Limb (tissue), 2 donors: ENCODE data around the gene MRPL23.

Source experiments
- DNase-seq, 2 donors: peaks; one replicate each; pipeline ENCODE4 v3.0.0-alpha.2; 2016; ENCODE audit errors: extremely low spot score in 2 of 2

MRPL23 gene

DNA sequence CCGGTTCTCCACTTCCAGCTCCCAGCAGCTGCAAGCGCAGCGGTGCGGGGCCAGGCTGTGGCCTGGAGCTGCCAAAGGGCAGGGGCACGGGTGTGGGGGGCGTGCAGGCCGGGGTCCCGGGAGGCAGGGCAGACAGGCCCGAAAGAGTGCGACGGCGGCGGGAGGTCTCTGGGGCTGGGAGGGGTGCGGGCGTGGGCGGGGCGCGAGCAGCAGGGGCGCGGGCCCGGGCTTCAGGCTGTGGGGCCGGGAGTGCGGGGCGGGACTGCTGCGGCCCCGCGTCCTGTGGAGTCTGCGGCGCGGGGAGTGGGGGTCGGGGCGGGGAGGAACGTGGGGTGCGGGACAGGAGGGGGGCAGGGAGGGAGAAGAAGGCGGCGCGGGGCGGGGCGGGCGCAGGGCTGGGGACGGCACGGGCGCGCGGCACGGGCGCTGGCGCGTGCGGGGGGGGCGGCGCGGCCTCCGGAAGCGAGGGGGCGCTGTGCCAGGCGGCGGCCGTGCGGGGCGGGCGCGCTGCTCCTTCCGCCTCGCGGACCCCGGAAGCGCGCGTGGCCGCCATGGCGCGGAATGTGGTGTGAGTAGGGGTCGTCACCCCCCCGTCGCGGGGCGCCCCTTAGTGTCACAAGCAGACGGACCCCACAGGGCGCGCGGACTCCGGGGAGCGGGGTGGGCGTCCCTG is at the start of gene MRPL23:
TSS of gene MRPL23 (plus strand) at position 521 of the 673 bp plus-strand sequence. CDS start at position 552, 31 bp downstream.
- DNase-seq, result no peak

DNA sequence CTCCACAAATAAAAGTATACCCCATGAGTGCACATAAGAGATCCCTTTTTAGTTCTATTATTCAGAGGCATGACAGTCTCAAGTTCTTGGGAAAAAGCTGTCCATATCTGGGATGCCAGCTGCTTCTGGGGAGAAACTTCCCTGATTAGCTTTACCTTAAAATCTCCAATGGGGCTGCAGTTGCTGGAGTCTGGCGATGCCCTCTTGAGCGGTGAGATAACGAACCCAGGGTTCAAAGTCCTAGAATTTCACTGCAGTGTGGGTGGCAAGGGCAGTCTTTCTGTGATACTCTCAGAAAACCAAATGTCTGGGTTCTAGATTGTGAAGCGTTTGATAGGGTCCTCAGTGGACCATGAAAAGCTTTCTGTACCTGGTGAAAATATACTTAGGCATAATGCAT is 48.0 kb upstream of the MRPL23 start:
- DNase-seq, result no peak

DNA sequence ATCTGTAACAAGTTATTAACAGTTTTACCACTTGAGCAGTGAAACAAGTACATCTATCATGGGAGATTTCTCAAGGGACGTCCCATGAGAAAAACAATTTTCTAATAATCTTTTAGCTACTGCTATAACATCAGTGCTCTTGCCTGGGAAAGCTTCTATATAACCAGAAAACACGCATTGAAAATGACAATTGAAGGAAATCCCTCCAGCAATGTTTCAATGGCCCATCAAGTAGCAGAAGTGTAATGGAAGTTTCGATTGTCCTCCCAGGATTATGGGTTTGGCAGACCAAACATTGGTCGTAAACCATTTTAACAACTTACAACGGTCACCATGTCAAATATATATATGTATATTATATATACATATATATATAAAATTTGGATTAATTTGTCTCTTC is 47.4 kb upstream of the MRPL23 start:
- DNase-seq, result no peak

DNA sequence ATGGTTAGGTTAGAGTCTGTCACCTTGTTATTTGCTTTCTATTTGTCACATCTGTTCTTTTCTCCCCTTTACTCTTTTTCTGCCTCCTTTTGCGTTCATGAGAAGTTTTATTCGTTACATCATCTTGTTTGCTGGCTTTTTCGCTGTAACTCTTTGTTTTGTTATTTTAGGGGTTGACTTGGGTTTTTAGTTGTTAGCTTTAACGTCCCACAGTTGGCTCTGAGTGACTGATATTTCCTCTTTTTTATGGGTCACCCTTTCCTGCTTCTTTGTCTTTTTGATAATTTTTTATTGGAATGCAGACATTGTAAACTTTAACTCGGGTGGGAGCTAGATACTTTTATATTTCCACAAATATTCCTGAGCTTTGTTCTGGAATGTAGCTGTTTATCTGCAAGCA is 41.0 kb upstream of the MRPL23 start:
- DNase-seq, result no peak

DNA sequence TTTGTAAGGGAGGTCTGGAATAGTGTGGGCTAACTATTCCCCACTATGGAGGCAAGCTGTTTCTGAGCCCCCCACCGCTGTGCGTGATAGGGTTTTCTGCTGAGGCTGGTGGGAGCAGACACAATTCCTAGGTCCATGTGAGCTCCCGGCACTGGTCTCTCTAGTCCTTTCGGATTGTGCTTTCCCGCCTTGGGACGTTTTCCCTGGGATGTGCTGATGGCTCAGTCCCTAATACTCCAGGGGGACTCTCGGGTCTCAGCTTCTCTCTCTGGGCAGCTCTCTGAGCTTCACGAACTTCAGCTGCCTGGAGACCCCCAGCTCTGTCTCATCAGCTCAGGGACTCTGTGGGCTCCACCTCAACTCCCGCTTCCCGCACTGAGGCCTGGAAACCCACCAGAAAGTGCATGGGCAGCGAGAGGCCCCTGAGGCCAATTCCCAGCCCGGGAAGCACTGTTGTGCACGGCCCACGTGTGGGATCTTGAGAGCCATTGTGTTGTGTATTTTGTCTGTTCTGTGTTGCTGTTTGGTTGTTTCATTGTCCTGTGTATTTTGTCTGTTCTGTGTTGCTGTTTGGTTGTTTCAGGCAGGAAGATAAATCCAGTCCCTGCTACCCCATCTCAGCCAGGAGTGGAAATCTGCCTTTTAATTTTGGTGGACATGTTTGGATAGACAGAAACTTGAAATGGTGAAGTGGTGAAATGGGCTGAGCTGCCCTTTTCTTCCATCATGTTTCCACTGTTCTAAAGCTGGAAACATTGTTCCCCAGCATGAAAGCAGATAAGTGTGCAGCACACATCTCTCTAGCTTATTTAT is 40.3 kb upstream of the MRPL23 start:
- peak in 1 of 2 donors; percentile 32 for DNase-seq

DNA sequence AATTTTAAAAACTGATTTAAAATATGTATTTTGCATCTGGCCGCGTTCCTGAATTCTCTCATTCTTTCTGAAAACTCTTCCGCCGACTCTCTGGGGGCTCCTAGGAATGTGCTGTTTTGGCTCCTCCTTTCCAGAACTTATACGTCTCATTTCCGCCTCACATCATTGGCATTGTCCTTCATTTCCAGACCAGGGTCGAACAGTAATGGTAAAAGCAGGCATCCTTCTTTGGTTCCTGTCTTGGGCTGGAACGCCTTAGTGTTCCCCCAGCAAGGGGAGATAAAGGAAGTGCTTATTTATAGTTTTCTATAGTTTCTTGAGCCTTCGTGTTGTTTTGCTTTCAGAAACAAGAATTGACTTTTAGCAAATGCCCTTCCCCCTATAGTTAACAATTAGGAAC is 38.5 kb upstream of the MRPL23 start:
- peak; percentile 63 to 93 for DNase-seq

DNA sequence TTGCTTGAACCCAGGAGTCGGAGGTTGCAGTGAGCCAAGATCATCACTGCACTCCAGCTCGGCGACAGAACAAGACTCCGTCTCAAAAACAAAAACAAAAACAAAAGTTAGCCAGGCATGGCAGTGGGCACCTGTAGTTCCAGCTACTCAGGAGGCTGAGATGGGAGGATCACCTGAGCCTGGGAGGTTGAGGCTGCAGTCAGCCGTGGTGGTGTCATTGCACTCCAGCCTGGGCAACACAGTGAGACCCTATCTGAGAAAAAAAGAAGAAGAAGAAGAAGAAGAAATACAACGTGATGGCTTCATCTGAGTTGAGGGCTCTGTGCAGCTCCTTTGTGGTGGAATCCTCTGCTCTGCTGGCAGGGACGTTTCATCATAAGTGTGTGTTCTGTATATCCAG is 37.6 kb upstream of the MRPL23 start:
- no peak for DNase-seq

DNA sequence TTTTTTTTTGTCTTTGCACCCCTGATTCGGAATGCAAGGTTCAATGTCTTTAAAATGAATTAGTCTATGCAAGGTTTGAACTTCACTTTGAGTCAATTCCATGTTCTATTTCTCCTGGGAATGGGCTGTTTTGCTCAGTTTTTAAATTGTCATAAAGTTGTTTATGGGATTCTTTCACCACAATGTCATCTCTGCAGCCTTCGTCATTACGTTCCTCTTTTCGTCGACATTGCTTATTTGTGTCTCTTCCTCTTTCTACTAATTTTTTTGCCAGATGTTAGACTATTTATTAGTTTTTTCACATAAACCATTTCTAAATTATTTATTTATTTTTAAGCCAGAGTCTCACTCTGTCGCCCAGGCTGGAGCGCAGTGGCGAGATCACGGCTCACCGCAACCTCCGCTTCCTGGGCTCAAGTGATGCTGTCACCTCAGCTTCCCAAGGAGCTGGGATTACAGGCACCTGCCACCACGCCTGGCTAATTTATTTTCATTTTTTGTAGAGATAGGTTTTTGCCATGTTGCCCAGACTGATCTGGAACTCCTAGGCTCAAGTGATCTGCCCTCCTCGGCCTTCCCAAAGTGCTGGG is 34.7 kb upstream of the MRPL23 start:
- no peak for DNase-seq

DNA sequence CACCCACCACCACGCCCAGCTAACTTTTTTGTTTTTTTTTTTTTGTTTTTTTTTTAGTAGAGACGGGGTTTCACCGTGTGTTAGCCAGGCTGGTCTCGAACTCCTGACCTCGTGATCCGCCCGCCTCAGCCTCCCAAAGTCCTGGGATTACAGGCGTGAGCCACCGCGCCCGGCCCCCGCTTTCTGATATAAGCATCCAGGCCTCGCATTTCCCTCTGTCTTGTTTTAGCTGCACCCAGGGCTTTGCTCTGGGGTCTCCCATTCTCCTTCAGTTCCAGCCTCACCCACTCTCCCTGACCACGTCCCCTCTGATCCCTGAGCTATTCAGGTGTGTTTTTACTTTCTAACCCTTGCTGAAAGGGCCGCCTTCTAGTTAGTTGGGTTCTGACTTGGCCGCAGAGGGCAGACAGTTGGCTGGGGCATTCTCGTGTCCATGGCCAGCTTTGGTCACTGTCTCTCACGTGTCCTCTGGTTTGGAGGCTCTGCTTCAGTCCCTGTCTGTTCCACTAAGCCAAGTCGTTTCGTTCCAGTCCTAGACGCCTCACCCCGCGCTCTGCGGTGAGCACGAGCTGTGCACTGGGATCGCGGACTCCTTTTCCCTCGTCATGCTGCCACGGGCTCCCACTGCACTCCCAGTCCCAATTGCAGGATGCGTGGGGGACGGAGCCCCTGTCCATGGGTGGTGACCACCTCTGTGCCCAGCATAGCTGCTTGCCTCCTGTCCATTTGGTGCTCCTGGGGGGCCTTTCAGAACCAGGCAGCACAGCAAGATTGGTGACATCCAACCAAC is 33.7 kb upstream of the MRPL23 start:
- no peak for DNase-seq

DNA sequence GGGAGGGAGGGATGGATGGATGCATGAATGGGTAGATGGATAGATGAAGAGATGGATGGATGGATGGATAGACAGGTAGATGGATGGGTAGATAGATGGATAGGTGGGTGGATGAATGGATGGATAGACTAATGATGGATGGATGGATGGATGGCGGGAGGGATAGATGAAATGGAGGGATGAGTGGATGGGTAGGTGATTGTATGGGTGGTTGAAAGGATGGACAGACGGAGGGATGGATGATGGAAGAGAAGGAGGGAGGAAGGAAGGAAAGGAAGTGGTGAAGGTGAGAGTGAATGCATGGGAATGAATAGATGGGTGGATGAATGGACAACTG is 31.4 kb upstream of the MRPL23 start:
- DNase-seq, result no peak

DNA sequence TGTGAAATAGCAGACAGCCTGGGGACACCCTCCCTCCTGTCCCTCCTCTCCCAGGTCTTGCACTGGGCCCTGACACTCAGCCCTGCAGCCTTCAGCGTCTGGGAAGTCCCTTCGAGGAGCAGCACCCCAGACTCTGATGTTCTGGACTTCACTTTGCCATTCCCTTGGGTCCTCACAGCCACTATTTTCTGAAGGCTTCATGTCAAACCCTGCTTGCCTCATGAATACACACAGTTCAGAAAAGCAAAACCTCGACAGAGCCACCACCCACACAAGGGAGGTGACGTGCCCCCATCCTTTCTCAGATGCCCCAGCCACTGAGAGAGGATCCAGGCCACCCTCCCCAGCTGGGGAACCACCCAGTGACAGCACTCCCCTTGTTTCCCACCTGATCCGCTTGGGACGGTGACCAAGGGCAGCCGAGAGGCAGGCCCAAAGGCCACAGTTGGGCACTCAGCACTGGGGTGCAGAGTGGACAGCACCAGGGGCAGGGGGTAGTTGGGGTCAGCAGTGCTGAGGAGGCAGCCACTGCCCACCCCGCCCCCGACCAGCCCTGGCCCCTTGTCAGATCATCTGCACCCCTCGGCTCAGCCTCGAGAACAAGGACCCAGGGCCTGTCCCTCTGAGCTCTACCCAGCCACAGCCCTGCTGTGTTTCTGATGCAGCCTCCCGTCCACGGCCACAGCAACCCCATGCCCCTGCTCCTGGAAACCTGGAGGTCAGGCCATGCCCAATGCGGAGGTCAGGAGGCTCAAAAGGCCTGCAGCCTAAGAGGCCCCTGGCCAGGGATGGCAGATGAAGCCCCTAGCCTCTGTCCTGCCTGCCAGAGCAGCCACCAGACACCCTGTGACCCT is 30.8 kb upstream of the MRPL23 start:
- no peak for DNase-seq

DNA sequence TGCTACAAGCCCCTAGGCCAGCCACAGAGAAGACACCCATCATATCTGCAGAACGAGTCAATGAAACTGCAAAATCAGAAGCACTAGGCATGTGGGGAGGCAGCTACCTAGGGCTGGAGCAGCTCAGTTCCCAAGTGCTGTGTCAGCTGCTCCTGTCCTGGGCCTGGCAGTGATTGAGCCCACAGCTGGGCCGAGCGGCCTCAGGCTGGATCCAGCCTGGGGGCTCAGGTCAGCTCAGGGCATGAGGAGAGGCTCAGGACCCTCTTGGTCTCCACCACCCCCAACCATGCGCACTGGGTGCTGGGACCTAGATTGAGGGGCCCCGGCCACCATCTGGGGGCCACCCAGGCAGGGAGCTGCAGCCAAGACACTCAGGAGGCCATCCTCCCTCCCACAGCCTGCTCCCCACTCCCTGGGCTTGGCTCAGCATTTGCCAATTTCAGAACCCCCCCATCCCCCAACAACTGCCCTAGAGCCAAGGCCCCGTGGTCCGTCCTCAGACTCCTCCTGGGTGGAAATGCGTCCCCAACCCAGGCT is 30.1 kb upstream of the MRPL23 start:
- no peak for DNase-seq

DNA sequence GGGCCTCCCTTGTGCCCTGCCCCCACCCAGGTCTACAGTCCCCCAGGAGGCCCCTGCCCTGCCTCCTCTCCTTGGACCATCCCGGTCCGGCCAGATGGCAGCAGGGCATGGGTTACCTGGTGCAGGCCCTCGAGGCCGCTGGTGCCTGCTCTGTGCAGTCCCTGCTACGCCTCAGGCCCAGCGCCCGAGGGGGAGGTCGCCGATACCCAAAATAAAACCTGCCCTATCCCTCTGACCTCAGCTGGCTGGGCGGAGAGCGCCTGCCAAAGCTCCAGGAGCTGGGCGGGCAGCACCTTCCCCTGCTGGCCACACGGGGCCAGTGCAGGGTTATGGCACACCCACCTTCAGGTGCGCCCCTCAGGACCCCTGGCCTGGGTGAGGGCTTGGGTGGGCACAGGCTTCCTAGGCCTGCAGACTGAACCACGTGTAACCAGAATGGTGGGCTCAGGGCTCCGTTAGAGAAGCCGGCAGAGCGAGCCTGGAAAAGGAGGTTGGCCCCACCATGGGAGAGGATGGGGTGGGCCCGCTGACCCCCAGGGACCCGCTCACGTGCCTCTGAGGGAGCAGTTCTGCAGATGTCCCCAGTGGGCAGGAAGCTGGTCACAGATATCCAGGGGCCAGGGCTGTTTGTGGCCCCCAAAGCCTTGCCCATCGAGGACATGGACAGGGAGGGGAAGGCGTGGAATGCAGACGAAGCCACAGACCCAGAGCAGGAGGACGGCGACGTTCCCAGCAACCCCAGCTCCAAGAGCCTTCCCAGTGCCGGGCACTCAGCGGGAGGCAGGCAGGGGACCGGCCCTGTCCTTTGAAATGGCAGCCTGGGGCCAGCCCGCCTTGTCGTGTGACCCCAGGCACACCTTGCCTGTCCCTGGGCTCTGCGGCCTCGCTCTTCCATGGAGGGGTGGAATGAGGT is 29.4 kb upstream of the MRPL23 start:
- no peak for DNase-seq

DNA sequence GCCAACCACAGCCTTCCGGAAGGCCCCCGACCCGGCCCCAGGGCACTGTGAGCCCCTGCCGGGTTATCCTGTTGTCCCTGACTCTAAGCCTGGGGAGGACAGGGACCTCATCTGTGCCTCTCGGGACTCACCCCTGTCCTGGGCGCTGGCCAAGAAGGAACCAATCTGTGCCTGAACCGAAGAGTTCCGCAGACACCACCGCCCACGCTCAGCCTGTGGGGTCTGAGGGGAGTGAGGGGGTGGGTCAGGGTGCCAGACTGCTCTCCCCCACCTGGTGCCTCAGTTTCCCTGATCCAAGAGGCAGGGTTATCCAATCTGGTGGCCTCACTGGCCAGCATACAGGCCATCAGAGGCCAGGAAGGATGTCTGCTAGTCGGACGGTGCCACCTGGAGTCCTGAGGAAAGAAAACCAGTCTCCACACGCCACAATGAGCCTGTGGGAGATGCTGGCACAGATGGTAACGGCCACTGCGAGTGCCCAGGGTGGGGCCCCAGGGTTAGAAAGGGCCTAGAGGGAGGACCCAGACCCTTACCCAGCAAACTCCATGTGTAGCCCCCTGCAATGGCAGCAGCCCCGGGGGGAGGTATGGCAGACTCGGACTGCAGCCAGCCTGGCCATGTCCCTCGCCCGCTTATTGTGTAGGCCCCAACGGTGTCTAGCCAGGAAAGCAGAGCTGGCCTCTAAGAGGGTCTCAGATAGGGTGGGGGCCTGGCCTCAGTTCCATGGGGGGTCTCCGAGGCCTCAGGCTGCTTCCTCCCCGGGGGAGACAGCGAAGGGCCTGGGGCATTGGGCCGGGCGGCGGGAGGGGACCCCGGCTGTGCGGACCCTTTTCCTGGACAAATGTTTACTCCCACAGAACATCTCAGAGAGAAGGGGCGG is 28.5 kb upstream of the MRPL23 start:
- DNase-seq, result no peak

DNA sequence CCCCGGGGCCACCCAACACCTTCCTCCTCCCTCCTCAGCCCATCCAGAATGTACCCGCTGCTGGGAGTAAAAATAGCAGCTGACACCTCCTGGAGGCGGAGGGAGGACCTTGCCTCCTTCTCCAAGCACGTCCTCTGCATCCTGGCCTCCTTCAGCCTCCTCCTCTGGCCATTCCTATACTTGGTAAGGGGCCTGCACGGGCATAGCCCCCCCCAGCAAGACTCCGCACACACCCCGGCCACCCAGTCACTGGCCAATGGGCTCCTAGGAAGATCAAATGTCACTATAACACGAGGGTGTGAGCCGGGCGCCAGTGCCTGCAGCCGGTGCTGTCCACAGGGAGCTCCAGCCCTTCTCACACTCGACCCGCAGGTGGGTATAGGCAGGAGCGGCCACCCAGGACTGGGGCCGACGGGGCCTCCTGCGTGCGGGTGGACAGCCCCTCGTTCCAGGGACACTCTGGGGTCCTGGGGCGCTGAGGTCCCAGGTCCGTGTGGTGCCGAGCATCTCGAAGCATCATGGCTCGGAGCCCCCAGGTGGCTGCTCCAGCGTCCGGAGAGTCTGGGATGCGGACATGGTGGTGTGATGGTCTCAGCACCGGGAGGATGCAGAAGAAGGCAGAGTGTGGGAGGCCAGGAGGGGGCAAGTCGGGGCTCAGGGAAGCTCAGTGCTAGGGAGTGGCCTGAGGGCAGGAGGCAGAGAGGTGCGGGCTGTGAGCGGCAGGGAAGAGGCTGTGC is 27.6 kb upstream of the MRPL23 start, which contains the start of gene TNNT3:
TSS of gene TNNT3 (plus strand) at position 313 of the 737 bp plus-strand sequence. CDS start 3,172 bp downstream, outside the sequence.
- DNase-seq, result peak in 1 of 2 donors; percentile 52

DNA sequence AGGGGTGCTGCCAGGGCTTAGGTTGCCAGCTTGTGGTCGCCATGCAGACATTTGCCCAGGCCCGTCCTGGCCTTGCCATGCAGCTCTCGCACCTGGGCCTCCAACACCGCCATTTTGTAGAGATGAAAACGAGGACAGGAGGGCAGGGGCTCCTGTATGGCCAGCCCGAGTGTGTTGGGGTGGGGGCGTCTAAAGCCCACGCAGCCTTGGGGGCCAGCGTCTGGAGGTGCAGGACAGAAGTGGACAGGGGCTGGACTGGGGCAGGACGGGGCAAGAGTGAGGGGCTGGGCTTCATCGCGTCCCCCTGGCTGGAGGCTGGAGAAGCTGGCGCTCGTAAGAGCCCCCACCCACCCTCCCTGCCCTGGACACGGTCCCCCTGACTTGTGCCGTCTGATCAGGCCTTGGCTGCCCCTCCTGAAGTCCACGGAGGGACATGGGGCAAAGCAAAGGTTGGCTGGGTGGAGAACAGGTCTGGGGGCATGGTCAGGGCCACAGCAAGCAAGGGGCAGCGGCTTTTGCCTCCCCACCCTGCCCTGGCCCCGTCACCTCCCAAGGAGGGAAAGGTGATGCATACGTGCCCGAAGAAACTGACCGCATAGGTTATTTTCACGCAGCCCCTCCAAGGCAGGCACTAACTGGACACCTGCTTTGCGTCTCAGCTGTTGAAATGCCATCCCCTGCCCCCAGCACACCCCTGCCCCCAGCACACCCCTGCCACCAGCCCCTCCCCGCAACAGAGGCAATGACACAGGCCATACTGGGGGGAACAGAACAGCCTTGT is 26.8 kb upstream of the MRPL23 start:
- no peak for DNase-seq
